HG02852 (cell line): ENCODE data around the gene P3H1.
A peak's percentile ranks its signal among the peaks of the same experiment; 100 is the strongest.
"Not testable (repeated sequence)": the region's sequence is repeated elsewhere in the genome, so short reads cannot be mapped to it uniquely, and the experiment has no call there.

ENCODE experiments used
- ATAC-seq: cut with Tn5 transposase; IDR thresholded peaks from one replicate; pipeline ENCODE4 v1.9.1; 2021; ENCODE audit warnings: mild to moderate bottlenecking, moderate library complexity; ENCODE audit not compliant: unreplicated experiment

P3H1 gene

DNA sequence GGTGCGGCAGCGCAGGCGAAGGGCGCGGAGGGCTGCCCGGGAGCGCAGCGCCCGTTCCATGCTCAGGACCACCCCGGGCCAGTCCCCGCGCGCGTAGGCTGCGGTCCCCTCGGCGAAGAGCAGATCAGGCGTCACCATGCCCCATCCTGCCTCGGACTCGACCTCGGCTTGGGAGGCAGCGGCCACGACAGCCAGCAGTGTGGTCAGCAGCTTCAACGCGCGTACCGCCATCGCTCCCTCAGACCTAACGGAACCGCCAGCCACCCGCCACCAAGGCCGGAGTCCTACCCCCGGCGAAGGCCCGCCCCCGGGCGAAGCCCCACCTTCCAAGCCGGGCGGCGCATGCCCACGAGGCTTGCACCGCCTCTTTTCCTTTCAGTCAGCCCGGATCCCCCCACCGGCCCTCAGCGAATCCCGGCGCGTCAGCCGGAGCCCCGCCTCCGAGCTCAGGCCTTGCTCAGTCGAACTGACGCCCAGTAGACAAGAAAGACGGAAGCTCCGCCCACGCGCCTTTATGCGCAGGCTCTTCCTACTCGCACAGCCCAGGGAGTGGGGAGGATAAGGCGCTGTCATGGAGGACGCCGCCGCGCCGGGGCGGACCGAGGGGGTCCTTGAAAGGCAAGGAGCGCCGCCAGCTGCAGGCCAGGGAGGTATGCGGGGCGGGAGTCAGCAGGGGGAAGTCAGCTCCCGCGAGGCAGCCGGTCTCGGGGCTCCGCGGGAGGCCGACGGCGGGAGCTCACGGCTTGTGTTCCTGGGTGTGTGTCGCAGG is at the start of gene P3H1, which contains the start of gene C1orf50:
Gene P3H1, minus strand, starts transcription at position 288 of the 769 bp plus-strand sequence. Its CDS starts 57 bp downstream, at position 231.
Gene C1orf50, plus strand, starts transcription at position 509 of the 769 bp plus-strand sequence. Its CDS starts 63 bp downstream, at position 572.
- ATAC-seq = peak; percentile 92

GRCh38 chr1:42815941-42816584 is 49.2 kb upstream of the P3H1 start:
- no peak for ATAC-seq

DNA sequence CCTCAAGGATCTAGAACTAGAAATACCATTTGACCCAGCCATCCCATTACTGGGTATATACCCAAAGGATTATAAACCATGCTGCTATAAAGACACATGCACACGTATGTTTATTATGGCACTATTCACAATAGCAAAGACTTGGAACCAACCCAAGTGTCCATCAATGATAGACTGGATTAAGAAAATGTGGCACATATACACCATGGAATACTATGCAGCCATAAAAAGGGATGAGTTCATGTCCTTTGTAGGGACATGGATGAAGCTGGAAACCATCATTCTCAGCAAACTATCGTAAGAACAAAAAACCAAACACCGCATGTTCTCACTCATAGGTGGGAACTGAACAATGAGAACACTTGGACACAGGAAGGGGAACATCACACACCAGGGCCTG is 48.0 kb upstream of the P3H1 start:
- not testable (repeated sequence) for ATAC-seq

GRCh38 chr1:42807056-42807668 is 40.3 kb upstream of the P3H1 start:
- no peak for ATAC-seq

GRCh38 chr1:42806593-42806992 is 39.8 kb upstream of the P3H1 start:
- no peak for ATAC-seq

- no peak for ATAC-seq
These were observed 39.3 kb upstream of the P3H1 start for GRCh38 chr1:42806171-42806570.

GRCh38 chr1:42801832-42802473 is 35.1 kb upstream of the P3H1 start:
- ATAC-seq = no peak

DNA sequence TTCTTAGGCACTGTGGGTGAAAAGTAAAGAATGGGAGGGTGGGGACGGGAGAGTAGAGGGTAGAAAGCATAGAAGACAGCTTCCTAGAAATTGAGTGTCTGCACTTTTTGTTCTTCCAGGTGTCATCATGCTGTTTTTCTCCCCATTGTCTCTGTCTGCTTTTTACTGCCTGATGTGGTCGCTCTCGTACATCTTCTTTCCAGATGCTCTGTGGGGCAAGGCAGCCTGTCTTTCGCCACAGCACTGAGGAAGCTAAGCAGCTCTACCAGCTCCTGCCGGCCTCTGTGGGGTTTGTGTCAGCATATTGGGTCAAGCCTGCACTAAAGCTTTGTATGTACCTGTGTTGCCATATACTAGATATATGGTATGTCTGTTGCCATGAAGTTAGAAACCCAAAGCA is 31.2 kb upstream of the P3H1 start:
- ATAC-seq = no peak

DNA sequence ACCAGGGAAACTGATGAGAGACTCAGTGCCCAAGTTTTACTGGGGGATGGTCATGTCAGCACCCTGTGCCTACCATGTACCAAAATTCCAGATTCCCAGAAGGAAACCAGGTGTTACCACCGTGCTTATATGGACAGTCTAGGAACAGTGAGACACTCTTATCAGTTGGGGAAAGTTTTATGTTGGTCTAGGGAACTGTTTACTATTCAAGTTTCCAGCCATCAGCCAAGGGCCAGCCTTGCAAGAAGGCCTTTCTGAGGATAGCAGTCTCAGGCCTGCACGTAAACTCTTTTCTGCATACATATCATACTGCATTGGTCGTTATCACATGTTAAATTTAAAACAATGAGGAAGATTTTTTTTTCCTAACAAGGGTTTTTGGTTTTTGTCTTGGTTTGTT is 30.6 kb upstream of the P3H1 start:
- ATAC-seq = no peak

DNA sequence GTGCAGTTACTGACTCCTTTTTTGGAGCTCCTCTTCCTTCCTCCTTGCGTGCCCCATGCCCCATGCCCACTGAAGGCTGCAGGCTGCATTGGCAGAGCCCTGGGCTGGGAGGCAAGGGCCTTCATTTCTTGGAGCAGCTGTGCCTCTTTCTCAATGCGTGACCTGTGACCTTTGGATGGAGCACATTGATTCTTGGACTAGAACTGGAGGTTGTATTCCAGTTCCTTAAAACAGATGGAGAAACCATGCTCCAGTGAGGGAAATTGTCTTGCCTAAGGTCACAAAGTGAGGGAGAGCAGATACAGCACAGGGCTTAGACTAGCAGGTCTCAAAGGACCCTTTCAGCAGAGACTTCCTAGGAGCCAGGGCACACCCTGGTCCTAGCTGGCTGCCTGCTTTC is 27.0 kb upstream of the P3H1 start:
- no peak for ATAC-seq

- no peak for ATAC-seq
These were observed 21.2 kb upstream of the P3H1 start for GRCh38 chr1:42788021-42788420.

- ATAC-seq = no peak
These were observed 19.3 kb upstream of the P3H1 start for GRCh38 chr1:42786097-42786496.

DNA sequence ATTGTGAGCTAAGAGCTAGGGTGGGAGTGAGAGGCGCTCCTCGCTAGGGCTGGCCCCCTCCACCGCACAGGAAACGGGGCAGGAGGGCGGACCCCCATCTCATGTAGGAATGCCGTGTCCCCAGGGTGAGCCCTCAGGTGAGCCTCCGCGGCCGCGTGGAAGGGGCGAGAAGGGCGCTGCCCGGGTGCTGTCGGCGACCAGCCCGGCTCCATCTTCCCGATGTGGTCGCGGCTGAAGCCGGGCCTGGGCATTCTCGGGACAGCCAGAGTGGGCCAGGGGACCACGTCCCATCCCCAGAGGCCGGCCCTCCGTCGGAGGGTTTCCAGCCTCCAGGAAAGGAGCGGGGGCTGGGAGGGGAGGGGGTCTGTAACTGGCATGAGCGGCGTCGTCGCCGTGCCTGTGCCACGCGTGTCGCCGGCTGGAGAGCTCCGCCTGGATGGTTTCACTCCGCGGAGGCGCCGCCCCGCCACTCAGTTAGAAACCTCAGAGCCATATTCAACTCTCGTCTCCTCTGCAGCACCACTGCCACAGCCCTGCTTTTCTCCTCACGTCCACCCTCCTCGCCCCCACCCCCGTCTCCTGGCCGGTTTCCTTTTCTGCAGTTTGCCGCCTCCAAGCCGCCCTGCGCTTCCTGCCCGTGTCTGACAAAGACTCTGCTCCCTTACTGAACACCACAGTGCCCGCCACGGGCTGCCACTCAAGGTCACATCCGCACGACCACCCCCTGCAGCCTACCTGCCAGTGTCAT is 18.3 kb upstream of the P3H1 start, which contains the start of gene TMEM269:
Gene TMEM269, plus strand, starts transcription at position 46 of the 748 bp plus-strand sequence. CDS start 4,903 bp downstream, outside the sequence.
- ATAC-seq = no peak

- no peak for ATAC-seq
These were observed 17.7 kb upstream of the P3H1 start for GRCh38 chr1:42784547-42784945.

DNA sequence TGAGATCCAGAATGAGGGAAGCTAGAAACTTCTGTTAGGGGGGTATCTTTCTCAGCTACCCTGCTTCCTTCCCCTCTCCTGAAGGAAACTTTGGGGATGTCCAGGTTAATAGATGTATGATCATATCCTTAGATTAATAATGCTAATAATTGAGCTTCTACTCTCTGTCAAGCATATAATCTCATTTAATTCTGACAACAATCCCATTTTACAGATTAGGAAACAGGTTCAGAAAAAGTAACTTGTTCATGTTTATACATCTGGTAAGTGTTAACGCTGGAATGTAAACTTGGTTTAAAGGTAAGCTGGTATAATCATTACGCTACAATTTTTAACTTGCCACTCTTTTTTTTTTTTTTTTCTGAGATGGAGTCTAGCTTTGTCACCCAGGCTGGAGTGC is 16.3 kb upstream of the P3H1 start:
- ATAC-seq = no peak

DNA sequence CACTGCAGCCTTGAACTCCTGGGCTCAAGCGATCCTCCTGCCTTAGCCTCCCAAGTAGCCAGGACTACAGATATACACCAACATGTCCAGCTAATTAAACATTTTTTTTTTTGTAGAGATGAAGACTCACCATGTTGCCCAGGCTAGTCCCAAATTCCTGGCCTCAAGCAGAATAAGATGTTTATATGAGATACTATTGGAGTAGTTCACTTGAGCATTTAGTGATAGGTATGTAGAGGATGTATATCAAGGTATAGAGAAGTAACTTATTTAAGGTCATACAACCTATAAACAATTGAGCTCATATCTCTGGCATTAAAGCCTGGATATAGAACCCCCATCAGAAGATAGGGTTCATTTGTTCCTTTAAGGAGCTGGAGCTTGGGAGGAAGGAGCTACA is 13.3 kb upstream of the P3H1 start:
- ATAC-seq = no peak

GRCh38 chr1:42779725-42780124 is 12.9 kb upstream of the P3H1 start:
- ATAC-seq = no peak

DNA sequence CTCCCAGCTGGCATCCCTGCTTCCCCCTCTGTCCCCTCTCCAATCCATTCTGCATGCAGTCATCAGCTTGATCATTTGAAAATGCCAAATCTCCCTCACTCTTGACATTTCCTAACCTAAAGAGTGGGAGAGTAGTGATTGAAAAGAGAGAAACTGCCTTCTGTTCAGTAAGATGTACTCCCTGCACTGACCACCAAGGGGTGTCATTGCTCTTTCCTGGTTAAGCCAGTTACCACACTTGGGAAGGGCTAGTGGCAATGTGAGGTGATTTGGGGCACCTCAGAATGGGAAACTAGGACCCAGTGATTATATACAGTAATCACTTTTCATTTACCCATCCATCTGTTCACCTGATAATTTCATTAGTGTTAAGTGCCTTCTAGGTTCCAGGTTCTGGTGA is 11.0 kb upstream of the P3H1 start:
- ATAC-seq = no peak

DNA sequence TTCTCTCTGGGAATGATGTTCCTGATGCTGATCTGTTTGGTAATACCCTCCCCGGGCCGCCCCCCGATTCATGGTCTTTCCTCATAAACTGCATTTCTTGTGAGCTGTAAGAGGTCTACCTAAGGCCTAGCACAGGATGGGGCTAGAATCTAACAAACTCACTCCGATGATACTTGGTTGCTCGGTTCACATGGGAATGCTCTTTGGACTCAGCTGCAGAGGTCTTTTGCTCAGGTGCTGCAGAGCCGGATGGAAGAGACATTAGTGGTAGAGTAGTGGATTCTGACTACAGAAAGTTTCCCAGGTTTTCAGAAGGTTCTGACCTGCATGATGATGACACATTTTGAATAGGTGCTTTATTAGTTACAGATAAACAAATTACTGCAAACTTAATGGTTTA is 9.7 kb upstream of the P3H1 start:
- ATAC-seq = no peak

DNA sequence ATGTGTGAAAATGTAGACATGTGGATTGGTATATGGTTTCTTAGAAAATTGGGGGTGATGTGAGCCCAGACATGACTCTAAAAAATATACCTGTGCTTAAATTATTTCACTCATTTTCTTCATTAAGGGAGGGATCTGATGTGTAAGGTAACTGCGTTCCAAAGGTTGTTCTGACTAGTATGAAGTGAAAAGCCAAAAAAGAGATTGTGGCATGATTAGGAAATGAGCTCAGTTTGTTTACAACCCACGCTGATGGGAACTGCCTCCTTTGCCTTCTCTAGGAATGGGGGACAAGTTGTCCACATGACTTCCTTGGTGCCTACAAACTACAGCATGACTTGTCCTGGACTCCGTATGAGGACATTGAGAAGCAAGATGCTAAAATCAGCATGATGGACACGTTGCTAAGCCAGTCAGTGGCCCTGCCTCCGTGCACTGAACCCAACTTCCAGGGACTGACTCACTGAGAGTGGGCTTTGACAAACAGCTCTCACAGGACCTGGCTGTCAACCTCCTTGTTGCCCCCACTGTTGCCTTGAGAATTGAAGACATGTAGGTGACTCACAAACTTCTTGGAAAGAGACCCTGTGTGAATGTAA is 8.2 kb upstream of the P3H1 start:
- no peak for ATAC-seq
